Endothelial cell (in vitro differentiated cells): Measurements from ENCODE around the gene BOC. TPM values are rescaled to one million over a fixed set of nuclear protein-coding genes. Genes with fewer than 3 reads are reported as not detected.
A peak's percentile ranks its signal among the peaks of the same experiment; 100 is the strongest.
"Not testable (repeated sequence)": the region's sequence is repeated elsewhere in the genome, so short reads cannot be mapped to it uniquely, and the experiment has no call there.

Experiments
- DNase-seq: peaks from one replicate; pipeline ENCODE4 v3.0.0; 2021; ENCODE audit warnings: low spot score
- H3K27ac Mint-ChIP-seq: one replicate; pipeline ENCODE4 v1.8.0; 2021; ENCODE audit warnings: mixed read lengths, inconsistent platforms; ENCODE audit not compliant: unreplicated experiment
- H3K27me3 Mint-ChIP-seq: one replicate; pipeline ENCODE4 v1.8.0; 2021; ENCODE audit warnings: mild to moderate bottlenecking, moderate library complexity, mixed read lengths, inconsistent platforms; ENCODE audit not compliant: unreplicated experiment
- H3K36me3 Mint-ChIP-seq: one replicate; pipeline ENCODE4 v1.8.0; 2021; ENCODE audit warnings: mild to moderate bottlenecking, low read depth, mixed read lengths, inconsistent platforms; ENCODE audit not compliant: unreplicated experiment
- H3K4me1 Mint-ChIP-seq: one replicate; pipeline ENCODE4 v1.8.0; 2021; ENCODE audit warnings: mild to moderate bottlenecking, mixed read lengths, inconsistent platforms; ENCODE audit not compliant: unreplicated experiment
- H3K4me3 Mint-ChIP-seq: one replicate; pipeline ENCODE4 v1.8.0; 2021; ENCODE audit warnings: mild to moderate bottlenecking, mixed read lengths, inconsistent platforms; ENCODE audit not compliant: unreplicated experiment
- H3K9me3 Mint-ChIP-seq: one replicate; pipeline ENCODE4 v1.8.0; 2021; ENCODE audit warnings: mixed read lengths, inconsistent platforms; ENCODE audit not compliant: unreplicated experiment
- CTCF ChIP-seq: fragments of 200-600 bp; sonication (generic); IDR thresholded peaks from one replicate; pipeline ENCODE4 v1.5.0; 2021; ENCODE audit warnings: antibody characterized with exemption; ENCODE audit not compliant: unreplicated experiment
- total RNA-seq: library from RNA; stranded (reverse); fragmentation: NEBNext Ultra II Directional; extraction: Animal tissue kit (Norgen Biotek cat#: 25700); gene quantifications from one replicate; pipeline ENCODE4 v1.2.1, GENCODE V29; 2021; ENCODE audit not compliant: unreplicated experiment

Gene BOC
- total RNA-seq, 1 donor from 2014 or later = 3.8 TPM

GRCh38 chr3:113166719-113167492 is 44.5 kb upstream of the BOC start:
- TF ChIP-seq CTCF = no peak
- no peaks in the 10 kb centered on the region for H3K9me3 Mint-ChIP-seq
- peaks cover 30% of the 10 kb centered on the region for H3K4me1 Mint-ChIP-seq
- no peaks in the 10 kb centered on the region for H3K36me3 Mint-ChIP-seq
- H3K4me3 Mint-ChIP-seq = no peak overlapping the region
- peaks cover 2% of the 10 kb centered on the region for H3K27me3 Mint-ChIP-seq
- peak; percentile 10 for DNase-seq
- H3K27ac Mint-ChIP-seq = no peak overlapping the region

GRCh38 chr3:113167825-113168801 is 43.2 kb upstream of the BOC start:
- Mint-ChIP-seq H3K27ac (no peak overlapping the region), H3K27me3 (peaks cover 2% of the 10 kb centered on the region), H3K4me1 (peaks cover 30% of the 10 kb centered on the region), H3K9me3 (no peaks in the 10 kb centered on the region), H3K4me3 (no peak overlapping the region), H3K36me3 (no peaks in the 10 kb centered on the region)
- TF ChIP-seq CTCF = no peak
- DNase-seq = no peak

GRCh38 chr3:113169891-113170452 is 41.4 kb upstream of the BOC start:
- peaks cover 26% of the 10 kb centered on the region for H3K4me1 Mint-ChIP-seq
- H3K27me3 Mint-ChIP-seq = no peaks in the 10 kb centered on the region
- no peaks in the 10 kb centered on the region for H3K9me3 Mint-ChIP-seq
- TF ChIP-seq CTCF = no peak
- peak; percentile 12 for DNase-seq
- peak overlapping the region; percentile 61 for H3K27ac Mint-ChIP-seq
- H3K36me3 Mint-ChIP-seq = no peaks in the 10 kb centered on the region
- H3K4me3 Mint-ChIP-seq = no peak overlapping the region

GRCh38 chr3:113170771-113171170 is 40.6 kb upstream of the BOC start:
- H3K4me3 Mint-ChIP-seq = no peak overlapping the region
- H3K4me1 Mint-ChIP-seq = peaks cover 22% of the 10 kb centered on the region
- H3K36me3 Mint-ChIP-seq = no peaks in the 10 kb centered on the region
- no peaks in the 10 kb centered on the region for H3K9me3 Mint-ChIP-seq
- peak overlapping the region; percentile 15 for H3K27ac Mint-ChIP-seq
- no peak for DNase-seq
- no peaks in the 10 kb centered on the region for H3K27me3 Mint-ChIP-seq
- no peak for TF ChIP-seq CTCF

- peaks cover 22% of the 10 kb centered on the region for H3K4me1 Mint-ChIP-seq
- not testable (repeated sequence) for H3K9me3 Mint-ChIP-seq, H3K4me3 Mint-ChIP-seq, H3K27me3 Mint-ChIP-seq, DNase-seq, H3K27ac Mint-ChIP-seq, H3K36me3 Mint-ChIP-seq
Observed at GRCh38 chr3:113171675-113172300, 39.6 kb upstream of the BOC start.
